Astrocyte (in vitro differentiated cells and primary cell): ENCODE measurements around the gene ARL15. TPM values are rescaled to one million over a fixed set of nuclear protein-coding genes. Genes with fewer than 3 reads are reported as not detected.
A peak's percentile ranks its signal among the peaks of the same experiment; 100 is the strongest.

Source experiments
- DNase-seq: peaks from one replicate; pipeline ENCODE4 v3.0.0-alpha.2; 2010; ENCODE audit warnings: low read depth
- FAIRE-seq: peaks from 2 replicates; lab custom pipeline; 2011; peaks lifted over from hg19 to GRCh38; lab: Jason Lieb, UNC
- H2AFZ ChIP-seq: 2 replicates; pipeline ENCODE4 v1.6.0; 2012; ENCODE audit warnings: low read depth, low read length, inconsistent platforms
- H3K27ac ChIP-seq: 2 replicates; pipeline ENCODE4 v1.5.1; 2011; ENCODE audit warnings: low read depth, low read length, inconsistent platforms
- H3K27me3 ChIP-seq: 2 replicates; pipeline ENCODE4 v1.6.0; 2011; ENCODE audit warnings: low read length, inconsistent platforms; ENCODE audit not compliant: insufficient read depth
- H3K36me3 ChIP-seq: 2 replicates; pipeline ENCODE4 v1.5.1; 2011; ENCODE audit warnings: low read length, inconsistent platforms; ENCODE audit not compliant: insufficient read depth
- H3K4me1 ChIP-seq: 2 replicates; pipeline ENCODE4 v1.5.1; 2011; ENCODE audit warnings: low read length, inconsistent platforms; ENCODE audit not compliant: insufficient read depth
- H3K4me2 ChIP-seq: 2 replicates; pipeline ENCODE4 v1.6.0; 2012; ENCODE audit warnings: low read length, inconsistent platforms
- H3K4me3 ChIP-seq: 2 replicates; pipeline ENCODE4 v1.5.1; 2011; ENCODE audit warnings: low read depth, mild to moderate bottlenecking, low read length, inconsistent platforms; ENCODE audit not compliant: insufficient read depth
- H3K79me2 ChIP-seq: 2 replicates; pipeline ENCODE4 v1.6.0; 2012; ENCODE audit warnings: mild to moderate bottlenecking, low read length, inconsistent platforms; ENCODE audit not compliant: insufficient read depth
- H3K9ac ChIP-seq: 2 replicates; pipeline ENCODE4 v1.6.0; 2012; ENCODE audit warnings: mild to moderate bottlenecking, low read length, inconsistent platforms
- H3K9me3 ChIP-seq: 2 replicates; pipeline ENCODE4 v1.5.1; 2012; ENCODE audit warnings: low read depth, mild to moderate bottlenecking, low read length, inconsistent platforms; ENCODE audit not compliant: insufficient read depth
- H4K20me1 ChIP-seq: 2 replicates; pipeline ENCODE4 v1.6.0; 2012; ENCODE audit warnings: low read length, inconsistent platforms; ENCODE audit not compliant: insufficient read depth
- H3K27ac Mint-ChIP-seq: one replicate; pipeline ENCODE4 v1.8.0; 2021; ENCODE audit warnings: mild to moderate bottlenecking, mixed read lengths; ENCODE audit not compliant: unreplicated experiment
- H3K27me3 Mint-ChIP-seq: one replicate; pipeline ENCODE4 v1.8.0; 2021; ENCODE audit warnings: low read depth, mixed read lengths; ENCODE audit not compliant: unreplicated experiment
- H3K36me3 Mint-ChIP-seq: one replicate; pipeline ENCODE4 v1.8.0; 2021; ENCODE audit warnings: low read depth, mixed read lengths; ENCODE audit not compliant: unreplicated experiment
- H3K4me1 Mint-ChIP-seq: one replicate; pipeline ENCODE4 v1.8.0; 2021; ENCODE audit warnings: low read depth, mixed read lengths; ENCODE audit not compliant: unreplicated experiment
- H3K4me3 Mint-ChIP-seq: one replicate; pipeline ENCODE4 v1.8.0; 2021; ENCODE audit warnings: mild to moderate bottlenecking, moderate library complexity, mixed read lengths; ENCODE audit not compliant: unreplicated experiment
- H3K9me3 Mint-ChIP-seq: one replicate; pipeline ENCODE4 v1.8.0; 2021; ENCODE audit warnings: mild to moderate bottlenecking, mixed read lengths; ENCODE audit not compliant: unreplicated experiment
- CTCF ChIP-seq: IDR thresholded peaks from 2 replicates; pipeline ENCODE4 v1.5.1; 2011; ENCODE audit warnings: low read depth, mild to moderate bottlenecking, inconsistent platforms, low read length, moderate library complexity; ENCODE audit not compliant: insufficient read depth
- EZH2 ChIP-seq: IDR thresholded peaks from 2 replicates; pipeline ENCODE4 v1.6.1; 2012; ENCODE audit warnings: mild to moderate bottlenecking, low read length, inconsistent platforms; ENCODE audit not compliant: insufficient read depth
- total RNA-seq: library from RNA; stranded (reverse); gene quantifications from 2 replicates; pipeline ENCODE4 v1.2.1, GENCODE V29; 2021

ARL15 gene
- total RNA-seq, 1 donor from 2014 or later = 29.1 TPM

- Mint-ChIP-seq H3K4me1 (peaks cover 5% of the 10 kb centered on the region), H3K36me3 (peaks cover 2% of the 10 kb centered on the region), H3K27ac (no peak overlapping the region), H3K4me3 (no peak overlapping the region), H3K27me3 (no peaks in the 10 kb centered on the region), H3K9me3 (no peaks in the 10 kb centered on the region)
- peaks cover 8% of the 10 kb centered on the region for H4K20me1 ChIP-seq
- H3K9ac ChIP-seq = no peak overlapping the region
- H3K79me2 ChIP-seq = no peaks in the 10 kb centered on the region
- H3K27me3 ChIP-seq = no peaks in the 10 kb centered on the region
- no peak overlapping the region for H3K4me2 ChIP-seq
- no peaks in the 10 kb centered on the region for H3K4me1 ChIP-seq
- no peak for FAIRE-seq
- no peak for DNase-seq
- no peak overlapping the region for H3K4me3 ChIP-seq
- no peaks in the 10 kb centered on the region for H3K9me3 ChIP-seq
- no peaks in the 10 kb centered on the region for H3K36me3 ChIP-seq
- no peak overlapping the region for H3K27ac ChIP-seq
- H2AFZ ChIP-seq = no peak overlapping the region
- no peak for TF ChIP-seq CTCF
- no peak for TF ChIP-seq EZH2
Observed at GRCh38 chr5:54186108-54186507, 124.3 kb downstream of the ARL15 start.

- Histone ChIP-seq H3K4me1 (no peaks in the 10 kb centered on the region), H3K9ac (no peak overlapping the region), H3K4me3 (no peak overlapping the region), H3K9me3 (no peaks in the 10 kb centered on the region), H3K4me2 (no peak overlapping the region), H3K27ac (no peak overlapping the region), H3K27me3 (no peaks in the 10 kb centered on the region), H2AFZ (no peak overlapping the region), H3K79me2 (no peaks in the 10 kb centered on the region), H4K20me1 (peaks cover 8% of the 10 kb centered on the region), H3K36me3 (no peaks in the 10 kb centered on the region)
- H3K4me1 Mint-ChIP-seq = peaks cover 8% of the 10 kb centered on the region
- TF ChIP-seq EZH2 = no peak
- peaks cover 6% of the 10 kb centered on the region for H3K36me3 Mint-ChIP-seq
- no peaks in the 10 kb centered on the region for H3K9me3 Mint-ChIP-seq
- FAIRE-seq = no peak
- H3K4me3 Mint-ChIP-seq = no peak overlapping the region
- no peak overlapping the region for H3K27ac Mint-ChIP-seq
- H3K27me3 Mint-ChIP-seq = no peaks in the 10 kb centered on the region
- no peak for DNase-seq
Observed at GRCh38 chr5:54184806-54185205, 125.6 kb downstream of the ARL15 start.

GRCh38 chr5:54180630-54181031 lies 129.7 kb downstream of the ARL15 start:
- H3K27me3 Mint-ChIP-seq = no peaks in the 10 kb centered on the region
- Histone ChIP-seq H2AFZ (no peak overlapping the region), H3K36me3 (no peaks in the 10 kb centered on the region), H3K27ac (no peak overlapping the region), H3K27me3 (no peaks in the 10 kb centered on the region), H3K9ac (no peak overlapping the region), H3K79me2 (peaks cover 3% of the 10 kb centered on the region), H4K20me1 (peaks cover 15% of the 10 kb centered on the region), H3K4me2 (no peak overlapping the region), H3K9me3 (no peaks in the 10 kb centered on the region), H3K4me1 (no peaks in the 10 kb centered on the region), H3K4me3 (no peak overlapping the region)
- no peak overlapping the region for H3K4me3 Mint-ChIP-seq
- no peak overlapping the region for H3K27ac Mint-ChIP-seq
- no peak for TF ChIP-seq EZH2
- TF ChIP-seq CTCF = no peak
- H3K4me1 Mint-ChIP-seq = peaks cover 9% of the 10 kb centered on the region
- no peaks in the 10 kb centered on the region for H3K9me3 Mint-ChIP-seq
- H3K36me3 Mint-ChIP-seq = peaks cover 8% of the 10 kb centered on the region
- DNase-seq (peak; percentile 19), FAIRE-seq (peak; percentile 43)
